Activated naive CD4-positive, alpha-beta T cell treated with anti-CD3 and anti-CD28 coated beads, Interleukin-2, amount 10 ng/mL, durations not matched to agents 7 days and 5 days (primary cell): ENCODE results near the gene PWWP2B.

Source experiments
- CTCF ChIA-PET: fragments of 350-600 bp; sonication (Branson Sonifier 250); formaldehyde crosslinking; loops from one replicate; lab custom pipeline; 2021; ENCODE audit warnings: antibody characterized with exemption; lab: Charles Lee
- DNase-seq: peaks from one replicate; pipeline ENCODE4 v3.0.0-alpha.2; 2020
- H3K27ac Mint-ChIP-seq: one replicate; pipeline ENCODE4 v1.8.0; 2021; ENCODE audit warnings: mild to moderate bottlenecking, moderate library complexity, mixed read lengths
- H3K27me3 Mint-ChIP-seq: one replicate; pipeline ENCODE4 v1.8.0; 2021; ENCODE audit warnings: mild to moderate bottlenecking, mixed read lengths
- H3K36me3 Mint-ChIP-seq: one replicate; pipeline ENCODE4 v1.8.0; 2021; ENCODE audit warnings: mixed read lengths
- H3K4me1 Mint-ChIP-seq: one replicate; pipeline ENCODE4 v1.8.0; 2021; ENCODE audit warnings: mixed read lengths
- H3K4me3 Mint-ChIP-seq: one replicate; pipeline ENCODE4 v1.8.0; 2021; ENCODE audit warnings: mild to moderate bottlenecking, moderate library complexity, mixed read lengths
- H3K9me3 Mint-ChIP-seq: one replicate; pipeline ENCODE4 v1.8.0; 2021; ENCODE audit warnings: mixed read lengths

PWWP2B gene

GRCh38 chr10:132398566-132398991, 1.6 kb downstream of the PWWP2B start:
- CTCF ChIA-PET, result interaction anchor here (0.8 to 2.5 kb wide), 2 partner anchors 48 to 55 kb away, joined by 3 to 13 read pairs; no protein-coding TSS in a partner anchor
- H3K27me3 Mint-ChIP-seq, result peaks cover 3% of the 10 kb centered on the region
- H3K36me3 Mint-ChIP-seq, result peaks cover 4% of the 10 kb centered on the region
- no peak overlapping the region for H3K27ac Mint-ChIP-seq
- DNase-seq, result no peak
- peak overlapping the region; percentile 85 for H3K4me3 Mint-ChIP-seq
- H3K4me1 Mint-ChIP-seq, result peaks cover 12% of the 10 kb centered on the region
- H3K9me3 Mint-ChIP-seq, result no peaks in the 10 kb centered on the region

- Mint-ChIP-seq H3K9me3 (no peaks in the 10 kb centered on the region), H3K4me1 (peaks cover 12% of the 10 kb centered on the region), H3K4me3 (peak overlapping the region; percentile 15), H3K27me3 (no peaks in the 10 kb centered on the region), H3K36me3 (peaks cover 4% of the 10 kb centered on the region), H3K27ac (no peak overlapping the region)
- CTCF ChIA-PET, result interaction anchor here (0.8 to 2.5 kb wide), 2 partner anchors 47 to 48 kb away, joined by 4 to 13 read pairs; no protein-coding TSS in a partner anchor
- no peak for DNase-seq
Measured at GRCh38 chr10:132399117-132400035, 2.4 kb downstream of the PWWP2B start.

- peaks cover 12% of the 10 kb centered on the region for H3K4me1 Mint-ChIP-seq
- peaks cover 4% of the 10 kb centered on the region for H3K36me3 Mint-ChIP-seq
- no peaks in the 10 kb centered on the region for H3K9me3 Mint-ChIP-seq
- H3K27me3 Mint-ChIP-seq, result no peaks in the 10 kb centered on the region
- CTCF ChIA-PET, result interaction anchor here (0.8 kb wide), 1 partner anchor 47 kb away, joined by 4 read pairs; no protein-coding TSS in a partner anchor
- H3K4me3 Mint-ChIP-seq, result no peak overlapping the region
- no peak overlapping the region for H3K27ac Mint-ChIP-seq
- no peak for DNase-seq
Measured at GRCh38 chr10:132400041-132400546, 3.1 kb downstream of the PWWP2B start.

GRCh38 chr10:132400547-132401151, 3.6 kb downstream of the PWWP2B start:
- Mint-ChIP-seq H3K4me1 (peaks cover 12% of the 10 kb centered on the region), H3K27me3 (no peaks in the 10 kb centered on the region), H3K9me3 (no peaks in the 10 kb centered on the region), H3K36me3 (peaks cover 6% of the 10 kb centered on the region), H3K27ac (no peak overlapping the region), H3K4me3 (no peak overlapping the region)
- CTCF ChIA-PET, result no interaction called here
- no peak for DNase-seq

GRCh38 chr10:132401401-132402118, 4.6 kb downstream of the PWWP2B start:
- Mint-ChIP-seq H3K9me3 (no peaks in the 10 kb centered on the region), H3K27me3 (no peaks in the 10 kb centered on the region), H3K4me1 (peaks cover 12% of the 10 kb centered on the region), H3K27ac (no peak overlapping the region), H3K4me3 (no peak overlapping the region), H3K36me3 (peaks cover 10% of the 10 kb centered on the region)
- DNase-seq, result no peak
- CTCF ChIA-PET, result interaction anchor here (0.7 kb wide), 1 partner anchor 60 kb away, joined by 3 read pairs; no protein-coding TSS in a partner anchor

GRCh38 chr10:132402781-132403241, 5.8 kb downstream of the PWWP2B start:
- CTCF ChIA-PET, result no interaction called here
- Mint-ChIP-seq H3K4me1 (peaks cover 13% of the 10 kb centered on the region), H3K4me3 (no peak overlapping the region)

GRCh38 chr10:132403511-132404168, 6.6 kb downstream of the PWWP2B start:
- peaks cover 15% of the 10 kb centered on the region for H3K4me1 Mint-ChIP-seq
- CTCF ChIA-PET, result interaction anchor here (0.6 kb wide), 1 partner anchor 43 kb away, joined by 3 read pairs; no protein-coding TSS in a partner anchor
- DNase-seq, result no peak
- no peaks in the 10 kb centered on the region for H3K9me3 Mint-ChIP-seq
- H3K27me3 Mint-ChIP-seq, result no peaks in the 10 kb centered on the region
- H3K36me3 Mint-ChIP-seq, result peaks cover 12% of the 10 kb centered on the region
- no peak overlapping the region for H3K4me3 Mint-ChIP-seq
- H3K27ac Mint-ChIP-seq, result no peak overlapping the region

More at GRCh38 chr10:132402781-132403241, 5.8 kb downstream of the PWWP2B start:
- no peak for DNase-seq
- no peaks in the 10 kb centered on the region for H3K9me3 Mint-ChIP-seq
- peaks cover 10% of the 10 kb centered on the region for H3K36me3 Mint-ChIP-seq
- H3K27ac Mint-ChIP-seq, result no peak overlapping the region
- no peaks in the 10 kb centered on the region for H3K27me3 Mint-ChIP-seq

- CTCF ChIA-PET, result interaction anchor here (0.6 kb wide), 1 partner anchor 43 kb away, joined by 3 read pairs; no protein-coding TSS in a partner anchor
- H3K9me3 Mint-ChIP-seq, result no peaks in the 10 kb centered on the region
- H3K4me3 Mint-ChIP-seq, result no peak overlapping the region
- H3K4me1 Mint-ChIP-seq, result peaks cover 16% of the 10 kb centered on the region
- H3K27ac Mint-ChIP-seq, result no peak overlapping the region
- peaks cover 12% of the 10 kb centered on the region for H3K36me3 Mint-ChIP-seq
- no peaks in the 10 kb centered on the region for H3K27me3 Mint-ChIP-seq
- no peak for DNase-seq
Measured at GRCh38 chr10:132404169-132404880, 7.3 kb downstream of the PWWP2B start.

- no peak for DNase-seq
- no peak overlapping the region for H3K27ac Mint-ChIP-seq
- H3K36me3 Mint-ChIP-seq, result peaks cover 8% of the 10 kb centered on the region
- no peaks in the 10 kb centered on the region for H3K27me3 Mint-ChIP-seq
- H3K4me3 Mint-ChIP-seq, result no peak overlapping the region
- H3K9me3 Mint-ChIP-seq, result no peaks in the 10 kb centered on the region
- CTCF ChIA-PET, result no interaction called here
- H3K4me1 Mint-ChIP-seq, result peaks cover 16% of the 10 kb centered on the region
Measured at GRCh38 chr10:132404911-132405462, 8.0 kb downstream of the PWWP2B start.

- H3K27ac Mint-ChIP-seq, result no peak overlapping the region
- no peaks in the 10 kb centered on the region for H3K27me3 Mint-ChIP-seq
- no peak overlapping the region for H3K4me3 Mint-ChIP-seq
- H3K9me3 Mint-ChIP-seq, result no peaks in the 10 kb centered on the region
- CTCF ChIA-PET, result interaction anchor here (1.6 kb wide), 1 partner anchor 18 kb away, joined by 4 read pairs; no protein-coding TSS in a partner anchor
- peaks cover 16% of the 10 kb centered on the region for H3K4me1 Mint-ChIP-seq
- peaks cover 8% of the 10 kb centered on the region for H3K36me3 Mint-ChIP-seq
- DNase-seq, result no peak
Measured at GRCh38 chr10:132405463-132405991, 8.5 kb downstream of the PWWP2B start.

- H3K36me3 Mint-ChIP-seq, result peaks cover 8% of the 10 kb centered on the region
- H3K4me3 Mint-ChIP-seq, result no peak overlapping the region
- no peak overlapping the region for H3K27ac Mint-ChIP-seq
- no peak for DNase-seq
- H3K9me3 Mint-ChIP-seq, result no peaks in the 10 kb centered on the region
- CTCF ChIA-PET, result interaction anchor here (1.6 kb wide), 1 partner anchor 19 kb away, joined by 4 read pairs; no protein-coding TSS in a partner anchor
- peaks cover 16% of the 10 kb centered on the region for H3K4me1 Mint-ChIP-seq
- H3K27me3 Mint-ChIP-seq, result no peaks in the 10 kb centered on the region
Measured at GRCh38 chr10:132406181-132406580, 9.2 kb downstream of the PWWP2B start.

GRCh38 chr10:132406750-132407149, 9.8 kb downstream of the PWWP2B start:
- Mint-ChIP-seq H3K36me3 (peaks cover 8% of the 10 kb centered on the region), H3K9me3 (no peaks in the 10 kb centered on the region)
- CTCF ChIA-PET, result interaction anchor here (1.6 kb wide), 1 partner anchor 19 kb away, joined by 4 read pairs; no protein-coding TSS in a partner anchor

More at GRCh38 chr10:132406750-132407149, 9.8 kb downstream of the PWWP2B start:
- DNase-seq, result no peak
- Mint-ChIP-seq H3K27ac (no peak overlapping the region), H3K4me3 (no peak overlapping the region), H3K4me1 (peaks cover 16% of the 10 kb centered on the region), H3K27me3 (no peaks in the 10 kb centered on the region)
